Fibroblast of lung (primary cell): ENCODE results near the gene PPL.

Experiments
- EZH2 ChIP-seq: IDR thresholded peaks from 2 replicates; pipeline ENCODE4 v1.5.1; 2012; ENCODE audit warnings: low read length, control low read depth, mild to moderate bottlenecking; ENCODE audit errors: missing control alignments
- TF ChIP-seq, protein P1 (sequence below), 2 donors: IDR thresholded peaks in 1 of 2; conservative IDR thresholded peaks in 1 of 2; 1 replicate in 1 of 2; 2 replicates in 1 of 2; pipeline ENCODE4 v1.5.1; 2011 to 2012; ENCODE audit warnings: low read length in 2 of 2, control low read depth in 1 of 2, inconsistent platforms in 1 of 2, low read depth in 1 of 2, mild to moderate bottlenecking in 1 of 2

DNA sequence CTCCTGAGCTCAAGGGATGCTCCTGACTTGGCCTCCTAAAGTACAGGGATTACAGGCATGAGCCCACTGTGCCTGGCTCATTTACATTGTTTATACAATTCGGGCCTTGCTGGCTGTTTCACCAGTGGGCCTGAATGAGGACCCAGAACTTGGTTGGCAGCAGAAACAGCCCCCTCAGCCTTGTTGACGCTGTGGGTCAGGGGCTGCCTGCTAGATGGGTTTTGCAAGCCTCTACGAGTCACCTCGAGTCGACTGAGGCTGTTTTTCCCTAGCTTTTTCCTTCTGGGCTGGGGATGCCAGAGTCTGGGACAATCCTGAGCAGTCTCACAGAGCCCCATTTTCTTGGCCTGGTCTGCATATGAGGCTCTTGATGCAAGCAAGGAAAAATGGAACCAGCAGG, 16.1 kb downstream of the PPL start:
- TF ChIP-seq, protein P1, sequence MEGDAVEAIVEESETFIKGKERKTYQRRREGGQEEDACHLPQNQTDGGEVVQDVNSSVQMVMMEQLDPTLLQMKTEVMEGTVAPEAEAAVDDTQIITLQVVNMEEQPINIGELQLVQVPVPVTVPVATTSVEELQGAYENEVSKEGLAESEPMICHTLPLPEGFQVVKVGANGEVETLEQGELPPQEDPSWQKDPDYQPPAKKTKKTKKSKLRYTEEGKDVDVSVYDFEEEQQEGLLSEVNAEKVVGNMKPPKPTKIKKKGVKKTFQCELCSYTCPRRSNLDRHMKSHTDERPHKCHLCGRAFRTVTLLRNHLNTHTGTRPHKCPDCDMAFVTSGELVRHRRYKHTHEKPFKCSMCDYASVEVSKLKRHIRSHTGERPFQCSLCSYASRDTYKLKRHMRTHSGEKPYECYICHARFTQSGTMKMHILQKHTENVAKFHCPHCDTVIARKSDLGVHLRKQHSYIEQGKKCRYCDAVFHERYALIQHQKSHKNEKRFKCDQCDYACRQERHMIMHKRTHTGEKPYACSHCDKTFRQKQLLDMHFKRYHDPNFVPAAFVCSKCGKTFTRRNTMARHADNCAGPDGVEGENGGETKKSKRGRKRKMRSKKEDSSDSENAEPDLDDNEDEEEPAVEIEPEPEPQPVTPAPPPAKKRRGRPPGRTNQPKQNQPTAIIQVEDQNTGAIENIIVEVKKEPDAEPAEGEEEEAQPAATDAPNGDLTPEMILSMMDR (conservative IDR thresholded peaks at IDR 0.05 in 1 of 2, IDR thresholded peaks at IDR 0.05 in 1 of 2; ENCODE audit: low read depth in 1 of 2, low read length in 2 of 2) = no peak
- no peak for TF ChIP-seq EZH2
